H9 (cell line): ENCODE results near the gene ECSIT. TPM values are rescaled to one million over a fixed set of nuclear protein-coding genes. Genes with fewer than 3 reads are reported as not detected.

ENCODE experiments used
- DNase-seq: peaks from one replicate; pipeline ENCODE4 v3.0.0-alpha.2; 2017
- H2AFZ ChIP-seq: one replicate; pipeline ENCODE4 v1.6.1; 2013; ENCODE audit warnings: mild to moderate bottlenecking, low read length, control low read depth, moderate library complexity
- H2AK5ac ChIP-seq: 2 replicates; pipeline ENCODE4 v1.6.1; 2013; ENCODE audit warnings: low read length, control low read depth, mixed read lengths; ENCODE audit not compliant: insufficient read length
- H2BK120ac ChIP-seq: one replicate; pipeline ENCODE4 v1.6.1; 2013; ENCODE audit warnings: low read depth, mild to moderate bottlenecking, low read length, control low read depth, inconsistent platforms; ENCODE audit not compliant: poor library complexity, severe bottlenecking
- H2BK12ac ChIP-seq: 2 replicates; pipeline ENCODE4 v1.6.1; 2013; ENCODE audit warnings: low read length, control low read depth, mixed read lengths, low read depth; ENCODE audit not compliant: insufficient read length
- H2BK15ac ChIP-seq: 2 replicates; pipeline ENCODE4 v1.6.1; 2013; ENCODE audit warnings: low read depth, low read length, control low read depth
- H2BK20ac ChIP-seq: one replicate; pipeline ENCODE4 v1.6.1; 2013; ENCODE audit warnings: low read depth, mild to moderate bottlenecking, low read length, control low read depth, inconsistent platforms; ENCODE audit not compliant: poor library complexity, severe bottlenecking
- H2BK5ac ChIP-seq: 2 replicates; pipeline ENCODE4 v1.6.1; 2013; ENCODE audit warnings: low read length, control low read depth, mixed read lengths; ENCODE audit not compliant: insufficient read length
- H3K14ac ChIP-seq: 2 replicates; pipeline ENCODE4 v1.6.1; 2013; ENCODE audit warnings: low read length, control low read depth; ENCODE audit not compliant: insufficient read depth
- H3K18ac ChIP-seq: 2 replicates; pipeline ENCODE4 v1.6.1; 2013; ENCODE audit warnings: low read depth, mild to moderate bottlenecking, mixed read lengths, low read length, control low read depth; ENCODE audit not compliant: insufficient read length
- H3K23ac ChIP-seq: 2 replicates; pipeline ENCODE4 v1.6.1; 2013; ENCODE audit warnings: low read length, control low read depth, mixed read lengths, low read depth; ENCODE audit not compliant: insufficient read length
- H3K23me2 ChIP-seq: 2 replicates; pipeline ENCODE4 v1.6.1; 2013; ENCODE audit warnings: low read depth, mild to moderate bottlenecking, mixed read lengths, low read length, control low read depth; ENCODE audit not compliant: insufficient read length, poor library complexity, severe bottlenecking
- H3K27ac ChIP-seq: 2 replicates; pipeline ENCODE4 v1.5.1; 2013; ENCODE audit warnings: low read length, control low read depth, mixed read lengths, low read depth; ENCODE audit not compliant: insufficient read length
- H3K27me3 ChIP-seq: 2 replicates; pipeline ENCODE4 v1.6.1; 2013; ENCODE audit warnings: low read length, control low read depth, inconsistent platforms; ENCODE audit not compliant: insufficient read depth
- H3K4ac ChIP-seq: 2 replicates; pipeline ENCODE4 v1.6.1; 2013; ENCODE audit warnings: low read depth, mild to moderate bottlenecking, control low read depth, inconsistent platforms, low read length, moderate library complexity
- H3K4me1 ChIP-seq: 2 replicates; pipeline ENCODE4 v1.6.1; 2013; ENCODE audit warnings: low read length, control low read depth, inconsistent platforms; ENCODE audit not compliant: insufficient read depth
- H3K4me2 ChIP-seq: 2 replicates; pipeline ENCODE4 v1.6.1; 2013; ENCODE audit warnings: low read length, control low read depth, mixed read lengths; ENCODE audit not compliant: insufficient read length, insufficient read depth
- H3K56ac ChIP-seq: 2 replicates; pipeline ENCODE4 v1.6.1; 2013; ENCODE audit warnings: low read depth, mild to moderate bottlenecking, mixed read lengths, low read length, control low read depth; ENCODE audit not compliant: insufficient read length
- H3K79me1 ChIP-seq: 2 replicates; pipeline ENCODE4 v1.6.1; 2013; ENCODE audit warnings: low read depth, mild to moderate bottlenecking, moderate library complexity, low read length, control low read depth, inconsistent platforms; ENCODE audit not compliant: insufficient read depth, poor library complexity, severe bottlenecking
- H3K79me2 ChIP-seq: 2 replicates; pipeline ENCODE4 v1.6.1; 2013; ENCODE audit warnings: low read length, control low read depth, inconsistent platforms; ENCODE audit not compliant: insufficient read depth
- H3K9ac ChIP-seq: 2 replicates; pipeline ENCODE4 v1.6.1; 2013; ENCODE audit warnings: low read length, control low read depth, mixed read lengths; ENCODE audit not compliant: insufficient read length; ENCODE audit errors: extremely low read depth
- H3K9me3 ChIP-seq: one replicate; pipeline ENCODE4 v1.6.1; 2013; ENCODE audit warnings: low read depth, low read length, inconsistent platforms; ENCODE audit not compliant: control insufficient read depth
- H3T11ph ChIP-seq: one replicate; pipeline ENCODE4 v1.6.1; 2013; ENCODE audit warnings: mild to moderate bottlenecking, low read length, control low read depth, inconsistent platforms
- H4K20me1 ChIP-seq: one replicate; pipeline ENCODE4 v1.6.1; 2013; ENCODE audit not compliant: control insufficient read depth, insufficient read length, insufficient read depth
- H4K5ac ChIP-seq: 2 replicates; pipeline ENCODE4 v1.6.1; 2013; ENCODE audit warnings: low read depth, mild to moderate bottlenecking, mixed read lengths, low read length, control low read depth; ENCODE audit not compliant: insufficient read length
- H4K8ac ChIP-seq: replicated peaks from 2 replicates; pipeline ENCODE4 v1.6.1; 2013; ENCODE audit warnings: low read length, control low read depth, mixed read lengths, low read depth; ENCODE audit not compliant: insufficient read length
- H4K91ac ChIP-seq: 2 replicates; pipeline ENCODE4 v1.6.1; 2013; ENCODE audit warnings: low read depth, mild to moderate bottlenecking, moderate library complexity, mixed read lengths, low read length, control low read depth; ENCODE audit not compliant: insufficient read length
- H3K27ac Mint-ChIP-seq, 3 experiments: 2 replicates in 2 of 3; 3 replicates in 1 of 3; pipeline ENCODE4 v1.8.0; 2020 to 2021; ENCODE audit warnings: mixed read lengths in 3 of 3, mild to moderate bottlenecking in 1 of 3, moderate library complexity in 1 of 3
- H3K27me3 Mint-ChIP-seq: 2 replicates; pipeline ENCODE4 v1.8.0; 2021; ENCODE audit warnings: low read depth, mild to moderate bottlenecking, moderate library complexity, mixed read lengths
- H3K36me3 Mint-ChIP-seq, 3 experiments: 2 replicates in 2 of 3; 3 replicates in 1 of 3; pipeline ENCODE4 v1.8.0; 2020 to 2021; ENCODE audit warnings: low read depth in 3 of 3, mixed read lengths in 3 of 3; ENCODE audit not compliant: insufficient read depth in 1 of 3
- H3K4me1 Mint-ChIP-seq, 2 experiments: 2 replicates each; pipeline ENCODE4 v1.8.0; 2020; ENCODE audit warnings: mixed read lengths in 2 of 2
- H3K4me3 Mint-ChIP-seq, 2 experiments: 2 replicates in 1 of 2; 3 replicates in 1 of 2; pipeline ENCODE4 v1.8.0; 2020 to 2021; ENCODE audit warnings: mild to moderate bottlenecking in 2 of 2, mixed read lengths in 2 of 2, moderate library complexity in 1 of 2
- H3K9me3 Mint-ChIP-seq, 2 experiments: 2 replicates in 1 of 2; 3 replicates in 1 of 2; pipeline ENCODE4 v1.8.0; 2020; ENCODE audit warnings: mild to moderate bottlenecking in 2 of 2, mixed read lengths in 2 of 2, moderate library complexity in 1 of 2
- CTCF ChIP-seq: fragments of 200-600 bp; sonication (generic); conservative IDR thresholded peaks from 3 replicates; pipeline ENCODE4 v1.8.0; 2021; ENCODE audit warnings: antibody characterized with exemption, mild to moderate bottlenecking
- WGBS: extraction: QIAGEN DNeasy Blood & Tissue Kit; methylation state at CpG from one replicate; pipeline ENCODE4 v1.1.7; 2013; ENCODE audit warnings: missing lambda C conversion rate, low lambda C conversion rate, mixed read lengths; ENCODE audit not compliant: insufficient read length; ENCODE audit errors: extremely low coverage; 5-methylcytosine and 5-hydroxymethylcytosine counted together
- microRNA-seq: library from miRNA; unstranded; fragments of <30 nt; microRNA quantifications from one replicate; pipeline ENCODE4, GENCODE V29; 2020; ENCODE audit warnings: borderline microRNAs expressed
- total RNA-seq: library from RNA; stranded (reverse); gene quantifications from 2 replicates; pipeline ENCODE4 v1.2.1, GENCODE V29; 2021

Gene ECSIT
- total RNA-seq, 1 experiment from 2014 or later, result 42.4 TPM

DNA sequence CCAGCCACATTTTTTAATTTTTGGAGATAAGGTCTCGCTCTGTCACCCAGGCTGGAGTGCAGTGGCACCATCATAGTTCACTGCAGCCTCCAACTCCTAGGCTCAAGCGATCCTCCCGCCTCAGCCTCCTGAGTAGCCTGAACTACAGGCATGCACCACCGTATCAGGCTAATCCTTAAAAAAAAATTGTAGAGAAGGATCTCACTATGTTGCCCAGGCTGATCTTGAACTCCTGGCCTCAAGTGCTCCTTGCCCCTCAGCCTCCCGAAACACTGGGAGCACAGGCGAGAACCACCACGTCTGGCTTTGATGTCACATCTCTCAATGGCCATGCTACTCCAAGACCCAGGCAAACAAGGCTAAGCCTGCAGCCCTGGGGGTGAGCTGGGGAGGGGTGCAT, 72.3 kb downstream of the ECSIT start:
- H3K9me3 Mint-ChIP-seq, result no peaks in the 10 kb centered on the region; a peak in 2 of 5 replicates
- no peaks in the 10 kb centered on the region for H3K79me1 ChIP-seq
- no peak for DNase-seq
- H3K27ac ChIP-seq, result no peak overlapping the region
- H3K9me3 ChIP-seq, result no peaks in the 10 kb centered on the region
- H3K56ac ChIP-seq, result no peak overlapping the region
- no peak overlapping the region for H3K9ac ChIP-seq
- no peak overlapping the region for H3T11ph ChIP-seq
- no peaks in the 10 kb centered on the region for H3K36me3 Mint-ChIP-seq
- H3K27ac Mint-ChIP-seq, result no peak overlapping the region
- H3K23ac ChIP-seq, result no peak overlapping the region
- no peak overlapping the region for H2AK5ac ChIP-seq
- H2BK5ac ChIP-seq, result no peak overlapping the region
- H2BK12ac ChIP-seq, result no peak overlapping the region
- no peak overlapping the region for H3K4me3 Mint-ChIP-seq
- H4K20me1 ChIP-seq, result no peaks in the 10 kb centered on the region
- H3K4ac ChIP-seq, result no peak overlapping the region
- H3K18ac ChIP-seq, result no peak overlapping the region
- H2BK120ac ChIP-seq, result no peak overlapping the region
- peaks cover 20 to 39% of the 10 kb centered on the region in 2 experiments for H3K4me1 Mint-ChIP-seq
- no peak overlapping the region for H4K8ac ChIP-seq
- no peak overlapping the region for H3K14ac ChIP-seq
- no peaks in the 10 kb centered on the region for H3K79me2 ChIP-seq
- peaks cover 4% of the 10 kb centered on the region; the same call in 1 of the 2 replicates for H3K27me3 Mint-ChIP-seq
- no peak overlapping the region for H4K5ac ChIP-seq
- no peaks in the 10 kb centered on the region for H3K27me3 ChIP-seq
- WGBS, result no CpG with 5 or more reads among the region's 7 CpGs
- no peak for TF ChIP-seq CTCF
- H3K4me2 ChIP-seq, result no peak overlapping the region
- H4K91ac ChIP-seq, result no peak overlapping the region
- H2AFZ ChIP-seq, result no peak overlapping the region
- no peak overlapping the region for H2BK20ac ChIP-seq
- no peak overlapping the region for H2BK15ac ChIP-seq
- no peaks in the 10 kb centered on the region for H3K23me2 ChIP-seq
- H3K4me1 ChIP-seq, result no peaks in the 10 kb centered on the region

Small RNA genes within 50 kb of the gene (microRNA-seq; reads per million reads assigned to microRNA genes)
- 0.46 reads per million for gene MIR7974

Other genes starting within 250 kb of the ECSIT start
- gene TSPAN16, start 233.0 kb downstream of the ECSIT start, total RNA-seq, result not detected in 2 replicates
- 29.4 and 32.8 TPM in 2 replicates for gene RAB3D, start 189.5 kb downstream of the ECSIT start, total RNA-seq
- gene TMEM205, start 182.9 kb downstream of the ECSIT start, total RNA-seq, result 69.7 and 73.1 TPM in 2 replicates
- 5.7 and 5.8 TPM in 2 replicates for gene CCDC159, start 182.6 kb downstream of the ECSIT start, total RNA-seq
- 6.1 and 8.0 TPM in 2 replicates for gene PLPPR2, start 173.7 kb downstream of the ECSIT start, total RNA-seq
- 3.8 and 5.2 TPM in 2 replicates for gene SWSAP1, start 154.5 kb downstream of the ECSIT start, total RNA-seq
- 8.9 and 9.3 TPM in 2 replicates for gene EPOR, start 144.8 kb downstream of the ECSIT start, total RNA-seq
- gene RGL3, start 109.8 kb downstream of the ECSIT start, total RNA-seq, result 58.5 and 65.9 TPM in 2 replicates
- gene ODAD3, start 94.0 kb downstream of the ECSIT start, total RNA-seq, result 2.2 and 2.5 TPM in 2 replicates
- gene PRKCSH, start 93.5 kb downstream of the ECSIT start, total RNA-seq, result 431 and 437 TPM in 2 replicates
- 1.2 and 1.4 TPM in 2 replicates for gene ELAVL3, start 48.1 kb downstream of the ECSIT start, total RNA-seq
- gene ZNF653, start 23.3 kb downstream of the ECSIT start, total RNA-seq, result 9.1 and 11.6 TPM in 2 replicates
- gene CNN1, start 9.7 kb upstream of the ECSIT start, total RNA-seq, result 15.7 and 17.9 TPM in 2 replicates
- gene ELOF1, start 30.1 kb upstream of the ECSIT start, total RNA-seq, result 84.9 and 88.6 TPM in 2 replicates
- gene ACP5, start 48.5 kb upstream of the ECSIT start, total RNA-seq, result 2.3 and 4.0 TPM in 2 replicates
- gene ZNF627, start 68.3 kb upstream of the ECSIT start, total RNA-seq, result 12.2 and 12.8 TPM in 2 replicates
- gene ZNF823, start 209.8 kb upstream of the ECSIT start, total RNA-seq, result 2.3 and 2.5 TPM in 2 replicates
- 0.85 and 1.3 TPM in 2 replicates for gene ZNF441, start 237.9 kb upstream of the ECSIT start, total RNA-seq